ENCODE data around the gene RNFT2.
"Not testable (repeated sequence)": the region's sequence is repeated elsewhere in the genome, so short reads cannot be mapped to it uniquely, and the experiment has no call there.

RNFT2 gene

DNA sequence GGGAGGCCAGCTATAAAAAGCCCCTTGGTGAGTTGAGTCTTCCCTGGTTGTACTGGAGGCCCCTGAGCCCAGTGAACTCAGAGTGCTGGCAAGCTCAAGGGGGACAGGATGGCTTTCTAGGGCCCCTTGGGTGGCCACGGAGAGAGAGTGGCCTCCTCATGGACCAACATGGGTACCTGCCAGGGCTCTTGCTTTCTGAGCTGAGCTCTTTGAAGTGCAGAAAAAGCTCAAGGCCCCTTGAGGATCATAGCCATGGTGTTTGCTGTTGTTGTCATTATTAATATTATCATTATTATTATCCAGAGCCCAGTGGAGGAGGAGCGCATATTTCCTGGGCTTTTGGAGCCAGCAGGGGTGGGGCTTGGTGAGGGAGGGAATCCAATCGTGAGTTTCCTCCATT is 6.7 kb downstream of the RNFT2 start:
- DNase-seq (ENCODE audit: low read depth in 2 of 2), result no peak

- DNase-seq (ENCODE audit: low read depth in 2 of 2), result no peak
Observed at GRCh38 chr12:116745554-116745953, 7.4 kb downstream of the RNFT2 start.

DNA sequence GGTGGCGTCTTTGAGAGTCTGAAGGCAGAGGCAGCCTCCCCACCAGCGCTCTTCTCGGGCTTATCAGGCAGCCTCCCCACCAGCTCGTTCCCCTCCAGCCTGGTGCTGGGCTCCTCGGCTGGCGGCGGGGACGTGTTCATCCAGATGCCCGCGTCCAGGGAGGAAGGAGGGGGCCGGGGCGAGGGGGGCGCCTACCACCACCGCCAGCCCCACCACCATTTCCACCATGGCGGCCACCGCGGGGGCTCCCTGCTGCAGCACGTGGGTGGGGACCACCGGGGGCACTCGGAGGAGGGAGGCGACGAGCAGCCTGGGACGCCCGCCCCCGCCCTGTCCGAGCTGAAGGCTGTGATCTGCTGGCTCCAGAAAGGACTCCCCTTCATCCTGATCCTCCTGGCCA is 11.8 kb downstream of the RNFT2 start:
- DNase-seq (ENCODE audit: low read depth in 2 of 2), result no peak

DNA sequence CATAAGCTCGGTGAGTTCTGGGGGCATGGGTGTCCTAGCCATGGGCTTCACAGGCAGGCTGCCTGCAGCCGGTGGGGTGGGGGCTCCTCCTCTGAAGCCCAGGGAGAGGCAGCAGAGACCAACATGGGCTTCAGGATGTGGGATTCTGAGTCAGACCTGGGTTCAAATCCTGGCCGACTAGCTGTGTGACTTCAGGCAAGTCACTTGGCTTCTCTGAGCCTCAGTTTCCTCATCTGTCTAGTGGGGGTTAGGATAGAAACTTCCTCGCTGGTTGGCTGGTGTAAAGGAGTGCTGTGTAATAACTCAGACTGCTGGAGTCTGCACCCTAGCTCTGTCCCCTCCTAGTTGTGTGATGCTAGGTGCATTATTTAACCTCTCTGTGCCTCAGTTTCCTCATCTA is 12.2 kb downstream of the RNFT2 start:
- DNase-seq (ENCODE audit: low read depth in 2 of 2), result no peak

DNA sequence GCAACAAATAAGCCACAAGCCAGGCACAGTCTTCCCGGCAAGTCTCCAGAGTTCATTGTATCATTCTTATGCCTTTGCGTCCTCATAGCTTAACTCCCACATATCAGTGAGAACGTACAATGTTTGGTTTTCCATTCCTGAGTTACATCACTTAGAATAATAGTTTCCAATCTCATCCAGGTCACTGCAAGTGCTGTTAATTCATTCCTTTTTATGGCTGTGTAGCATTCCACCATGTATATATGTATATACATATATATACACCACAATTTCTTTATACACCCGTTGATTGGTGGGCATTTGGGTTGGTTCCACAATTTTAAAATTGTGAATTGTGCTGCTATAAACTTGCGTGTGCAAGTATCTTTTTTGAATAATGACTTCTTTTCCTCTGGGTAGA is 16.0 kb downstream of the RNFT2 start:
- not testable (repeated sequence) for DNase-seq (ENCODE audit: low read depth in 2 of 2)

GRCh38 chr12:116754783-116755182 is 16.7 kb downstream of the RNFT2 start:
- not testable (repeated sequence) for DNase-seq (ENCODE audit: low read depth in 2 of 2)

DNA sequence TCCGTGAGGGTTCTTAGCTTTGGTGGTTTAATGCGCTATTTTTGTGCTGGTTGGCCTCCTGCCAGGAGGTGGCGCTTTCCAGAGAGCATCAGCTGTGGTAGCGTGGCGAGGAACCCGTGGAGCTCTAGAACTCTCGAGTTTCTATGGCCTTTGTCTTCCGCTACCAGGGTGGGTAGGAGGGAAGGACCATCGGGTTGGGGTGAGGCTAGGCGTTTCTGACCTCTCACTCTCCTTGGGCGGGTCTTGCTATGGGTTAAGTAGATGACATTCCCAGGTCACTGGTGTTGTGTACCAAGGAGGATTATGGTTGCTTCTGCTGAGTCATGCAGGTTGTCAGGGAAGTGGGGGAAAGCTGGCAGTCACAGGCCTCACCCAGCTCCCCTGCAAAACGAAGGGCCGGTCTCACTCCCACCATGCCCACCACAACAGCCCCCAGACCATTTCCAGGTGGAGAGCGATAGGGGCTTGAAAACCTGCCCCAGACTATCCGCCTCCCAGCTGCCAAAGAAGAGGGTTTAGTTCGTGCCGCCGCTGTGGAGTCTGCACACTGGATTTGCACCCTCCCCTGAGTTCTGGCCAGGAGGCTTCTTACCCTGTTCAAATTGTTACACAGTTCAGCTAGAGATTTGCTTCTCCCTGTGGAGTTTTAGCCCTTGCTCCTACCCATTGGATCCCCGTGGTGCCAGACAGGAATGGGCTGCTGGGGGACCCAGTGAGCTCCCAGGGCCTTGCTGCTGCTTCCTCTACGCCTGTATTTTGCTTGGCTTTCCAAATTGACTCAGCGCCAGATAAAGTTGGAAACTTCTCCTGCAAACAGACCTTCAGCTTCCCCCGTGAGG is 21.9 kb downstream of the RNFT2 start:
- no peak for DNase-seq (ENCODE audit: low read depth in 2 of 2)

DNA sequence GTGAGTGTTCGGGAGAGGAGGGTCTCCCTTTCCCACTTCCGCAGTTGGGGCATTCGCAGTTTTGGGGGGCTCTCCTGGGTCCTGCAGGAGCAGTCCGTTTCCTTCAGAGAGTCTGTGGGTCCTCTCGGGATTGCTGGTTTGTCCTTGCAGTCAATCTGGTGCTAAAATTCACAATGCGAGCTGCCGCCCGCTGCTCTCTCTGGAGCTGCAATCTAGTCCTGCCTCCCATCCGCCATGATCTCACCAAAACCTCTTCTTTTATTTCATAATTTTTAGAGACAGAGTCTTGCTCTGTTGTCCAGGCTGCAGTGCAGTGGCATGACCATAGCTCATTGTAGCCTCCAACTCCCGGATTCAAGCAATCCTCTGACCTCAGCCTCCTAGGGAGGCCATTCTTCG is 22.5 kb downstream of the RNFT2 start:
- DNase-seq (ENCODE audit: low read depth in 2 of 2), result no peak

DNA sequence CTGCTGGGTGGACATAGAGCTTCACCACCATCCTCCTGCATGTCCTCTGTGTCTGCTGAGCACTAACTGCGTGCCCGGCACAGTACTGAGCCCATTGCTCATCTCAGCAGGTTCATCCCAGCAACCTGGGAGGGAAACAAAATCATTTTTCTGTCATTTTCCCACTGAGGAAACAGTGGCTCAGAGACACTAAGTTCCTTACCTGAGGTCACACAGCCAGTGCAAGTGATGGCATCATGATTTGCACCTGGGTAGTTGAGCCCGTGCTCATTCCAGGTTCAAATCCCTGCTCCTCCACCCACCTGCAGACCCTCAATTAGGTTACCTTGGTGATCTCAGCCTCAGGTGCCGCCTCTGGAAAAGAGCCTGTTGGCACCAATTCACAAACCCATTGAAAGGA is 23.4 kb downstream of the RNFT2 start:
- no peak for DNase-seq (ENCODE audit: low read depth in 2 of 2)

- no peak for DNase-seq (ENCODE audit: low read depth in 2 of 2)
Observed at GRCh38 chr12:116765271-116765670, 27.2 kb downstream of the RNFT2 start.

DNA sequence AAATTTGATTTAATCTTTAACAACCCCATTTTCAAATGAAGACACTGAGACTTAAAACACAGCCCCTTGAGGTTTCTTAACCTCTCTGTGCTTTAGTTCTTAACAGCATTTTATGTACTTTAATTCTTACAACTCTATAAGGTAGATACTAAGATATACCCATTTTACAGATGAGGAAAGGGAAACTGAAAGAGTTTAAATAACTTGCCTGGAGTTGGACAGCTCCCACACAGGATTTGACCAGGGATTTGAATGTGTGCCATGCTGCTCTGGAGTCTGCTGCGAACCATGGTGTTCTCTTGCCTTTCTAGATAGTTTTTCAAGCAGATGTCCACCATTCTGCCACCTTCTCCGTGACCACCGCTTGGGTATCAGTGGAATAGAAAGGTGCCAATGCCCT is 28.2 kb downstream of the RNFT2 start:
- no peak for DNase-seq (ENCODE audit: low read depth in 2 of 2)

- DNase-seq (ENCODE audit: low read depth in 2 of 2), result no peak
Observed at GRCh38 chr12:116766746-116767145, 28.6 kb downstream of the RNFT2 start.

GRCh38 chr12:116771651-116772050 is 33.5 kb downstream of the RNFT2 start:
- DNase-seq (ENCODE audit: low read depth in 2 of 2), result no peak

DNA sequence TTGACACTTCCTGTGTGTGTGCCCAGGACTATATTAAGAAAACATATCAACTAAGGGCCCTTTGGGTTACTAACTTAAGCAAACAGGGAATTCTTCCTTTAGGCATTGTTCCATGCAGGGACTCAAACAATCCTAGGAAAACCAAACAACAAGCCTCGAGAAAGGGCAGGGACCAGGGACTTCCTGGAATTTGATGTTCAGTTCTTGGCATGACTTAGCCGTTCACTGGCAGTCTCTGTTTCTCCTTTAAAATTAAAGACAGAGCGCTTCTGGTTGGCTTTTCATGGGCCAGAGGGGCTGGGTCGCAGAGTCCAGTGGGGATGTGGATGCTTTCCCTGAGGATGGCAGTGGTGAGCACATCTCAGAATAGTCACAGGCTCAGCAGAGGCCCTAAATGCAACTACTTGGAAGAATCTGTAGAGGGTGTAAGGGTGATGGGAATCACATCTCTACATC is 35.2 kb downstream of the RNFT2 start:
- no peak for DNase-seq (ENCODE audit: low read depth in 2 of 2)

DNA sequence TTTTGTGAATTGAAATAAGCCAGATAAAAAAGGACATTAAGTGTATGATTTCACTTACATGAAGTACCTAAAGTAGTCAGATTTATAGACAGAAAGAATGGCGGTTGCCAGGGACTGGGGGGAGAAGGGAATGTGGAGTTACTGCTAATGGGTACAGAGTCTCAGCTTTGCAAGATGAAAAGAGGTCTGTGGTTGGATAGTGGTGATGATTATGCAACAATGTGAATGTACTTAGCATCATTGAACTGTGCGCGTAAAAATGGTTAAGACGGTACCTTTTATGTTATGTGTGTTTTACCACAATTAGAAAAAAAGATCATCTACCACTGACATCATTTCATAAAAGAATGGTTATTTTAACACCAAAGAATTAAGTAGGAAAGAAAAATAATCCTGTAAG is 35.9 kb downstream of the RNFT2 start:
- DNase-seq (ENCODE audit: low read depth in 2 of 2), result no peak

DNA sequence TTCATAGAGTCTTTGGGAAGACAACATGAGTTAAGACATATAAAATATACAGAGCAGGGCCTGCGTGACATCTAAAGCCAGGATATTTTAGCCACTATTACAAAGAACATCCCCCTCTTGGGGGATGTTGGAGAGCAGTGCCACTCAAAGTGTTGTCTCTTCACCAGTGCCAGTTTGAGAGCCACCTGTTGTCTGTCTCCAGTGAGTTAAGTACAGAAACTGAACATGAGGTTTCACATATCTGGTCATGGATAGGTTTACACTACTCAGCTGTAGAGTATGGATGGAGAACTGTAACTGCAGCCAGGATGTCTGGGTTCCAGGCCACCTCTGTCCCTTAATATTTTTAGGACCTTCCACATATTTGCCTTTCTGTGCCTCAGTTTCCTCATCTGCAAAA is 39.1 kb downstream of the RNFT2 start:
- DNase-seq (ENCODE audit: low read depth in 2 of 2), result no peak

- no peak for DNase-seq (ENCODE audit: low read depth in 2 of 2)
Observed at GRCh38 chr12:116779597-116779996, 41.5 kb downstream of the RNFT2 start.

- no peak for DNase-seq (ENCODE audit: low read depth in 2 of 2)
Observed at GRCh38 chr12:116780942-116781341, 42.8 kb downstream of the RNFT2 start.

- no peak for DNase-seq (ENCODE audit: low read depth in 2 of 2)
Observed at GRCh38 chr12:116783525-116784237, 45.6 kb downstream of the RNFT2 start.

DNA sequence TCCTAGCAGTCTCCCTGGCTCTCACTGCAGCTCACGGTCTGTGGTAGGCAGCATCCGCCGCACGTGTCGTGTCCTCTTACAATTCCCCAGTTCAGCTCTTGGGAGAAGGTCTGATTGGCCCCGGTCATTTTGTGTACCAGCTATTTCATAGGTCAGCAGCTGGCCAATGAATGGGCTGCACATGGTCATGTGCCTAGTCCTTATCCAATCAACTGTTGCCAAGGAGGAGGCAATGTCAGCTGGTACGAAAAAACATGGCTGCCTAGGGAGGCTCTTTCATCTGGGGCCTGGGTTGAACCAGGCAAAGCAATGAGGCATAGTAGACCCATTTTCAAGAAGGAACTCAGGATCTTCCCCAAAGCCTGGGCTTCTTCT is 46.1 kb downstream of the RNFT2 start:
- DNase-seq (ENCODE audit: low read depth in 2 of 2), result no peak

DNA sequence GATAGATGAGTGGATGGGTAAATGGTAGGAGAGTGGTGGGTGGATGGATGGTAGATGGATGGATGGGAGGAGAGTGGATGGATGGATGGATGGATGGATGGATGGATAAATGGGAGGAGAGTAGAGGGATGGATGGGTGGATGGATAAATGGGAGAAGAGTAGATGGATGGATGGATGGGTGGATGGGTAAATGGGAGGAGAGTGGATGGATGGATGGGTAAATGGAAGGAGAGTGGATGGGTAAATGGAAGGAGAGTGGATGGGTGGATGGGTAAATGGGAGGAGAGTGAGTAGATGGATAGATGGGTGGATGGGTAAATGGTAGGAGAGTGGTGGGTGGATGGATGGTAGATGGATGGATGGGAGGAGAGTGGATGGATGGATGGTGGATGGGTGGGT is 51.4 kb downstream of the RNFT2 start:
- DNase-seq (ENCODE audit: low read depth in 2 of 2), result not testable (repeated sequence)

DNA sequence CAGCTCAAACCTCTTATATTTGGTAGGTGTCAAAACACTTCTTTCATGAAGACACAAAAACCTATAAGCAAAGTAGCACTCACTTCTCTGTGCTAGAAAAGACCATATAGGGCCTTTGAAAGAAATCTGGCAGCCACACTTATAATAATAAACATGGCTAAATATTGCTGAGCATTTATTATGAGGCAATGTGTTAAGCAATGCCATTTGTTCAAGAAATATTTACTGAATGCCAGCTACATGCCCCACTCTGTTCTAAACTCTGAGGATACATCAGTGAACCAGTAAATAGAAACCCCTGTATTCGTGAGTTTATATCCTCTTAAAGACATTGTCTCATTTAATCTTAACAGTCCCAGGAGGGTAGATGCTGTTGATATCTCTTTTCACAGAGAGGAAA is 52.0 kb downstream of the RNFT2 start:
- no peak for DNase-seq (ENCODE audit: low read depth in 2 of 2)

- no peak for DNase-seq (ENCODE audit: low read depth in 2 of 2)
Observed at GRCh38 chr12:116792403-116792802, 54.3 kb downstream of the RNFT2 start.

Measured in stimulated activated CD8-positive, alpha-beta memory T cell treated with anti-CD3 and anti-CD28 coated beads, Interleukin-15, amount 100 ng/mL, for 48 hours (primary cell).